ENCODE results near the gene LAIR1. TPM values are rescaled to one million over a fixed set of nuclear protein-coding genes. Genes with fewer than 3 reads are reported as not detected.
"Not testable (repeated sequence)": the region's sequence is repeated elsewhere in the genome, so short reads cannot be mapped to it uniquely, and the experiment has no call there.

Gene LAIR1
- total RNA-seq, 1 donor from 2014 or later = not detected

DNA sequence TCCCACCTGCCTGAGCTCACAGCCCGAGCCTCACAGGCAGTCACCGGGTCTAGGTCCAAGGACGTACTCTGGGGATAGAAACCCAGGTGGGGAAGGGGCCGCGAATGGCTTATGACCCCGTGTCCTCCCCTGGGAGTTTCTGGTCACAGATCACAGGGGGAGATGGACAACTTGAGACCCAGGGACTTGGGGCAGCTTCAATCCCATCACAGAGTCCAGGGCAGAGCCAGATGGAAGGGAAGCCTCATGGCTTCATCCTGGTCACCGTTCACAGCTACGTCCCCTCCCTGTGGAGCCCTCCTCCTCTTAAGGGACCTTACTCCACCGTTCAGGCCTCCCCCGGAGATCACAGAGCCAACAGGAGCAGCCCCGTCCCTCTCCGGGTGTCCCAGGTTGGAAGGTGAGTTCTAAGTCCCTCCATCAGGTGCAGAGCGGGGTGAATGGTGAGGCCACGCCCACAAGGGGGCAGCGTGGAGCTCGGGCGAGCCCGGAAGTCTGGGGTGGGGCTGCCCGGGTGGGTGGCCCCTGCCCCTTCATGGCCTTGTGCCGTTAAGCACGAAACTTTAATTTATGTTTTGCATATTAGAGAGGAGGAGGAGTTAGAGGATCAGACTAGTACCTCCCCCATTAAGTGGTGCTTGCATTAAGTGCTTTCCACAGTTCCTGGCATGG, 5.4 kb downstream of the LAIR1 start:
- not testable (repeated sequence) for H3K27ac ChIP-seq (ENCODE audit: low read depth, low read length); H3K9me3 ChIP-seq (ENCODE audit: insufficient read depth, low read depth, low read length); DNase-seq (ENCODE audit: low read depth); H3K79me2 ChIP-seq (ENCODE audit: insufficient read depth, low read length); H3K27me3 ChIP-seq (ENCODE audit: insufficient read depth, low read length); H3K4me3 Mint-ChIP-seq (ENCODE audit: unreplicated experiment); FAIRE-seq; H3K27ac Mint-ChIP-seq (ENCODE audit: unreplicated experiment); H3K9me3 Mint-ChIP-seq (ENCODE audit: unreplicated experiment); H2AFZ ChIP-seq (ENCODE audit: low read depth, low read length); H3K4me2 ChIP-seq (ENCODE audit: low read length); H3K9ac ChIP-seq (ENCODE audit: low read length); H3K36me3 Mint-ChIP-seq (ENCODE audit: low read depth, unreplicated experiment); H3K36me3 ChIP-seq (ENCODE audit: insufficient read depth, low read length); H3K4me1 Mint-ChIP-seq (ENCODE audit: low read depth, unreplicated experiment); H3K4me1 ChIP-seq (ENCODE audit: insufficient read depth, low read length); H3K4me3 ChIP-seq (ENCODE audit: insufficient read depth, low read depth, low read length); H4K20me1 ChIP-seq (ENCODE audit: insufficient read depth, low read length)
- peaks cover 16% of the 10 kb centered on the region for H3K27me3 Mint-ChIP-seq (ENCODE audit: low read depth, unreplicated experiment)

DNA sequence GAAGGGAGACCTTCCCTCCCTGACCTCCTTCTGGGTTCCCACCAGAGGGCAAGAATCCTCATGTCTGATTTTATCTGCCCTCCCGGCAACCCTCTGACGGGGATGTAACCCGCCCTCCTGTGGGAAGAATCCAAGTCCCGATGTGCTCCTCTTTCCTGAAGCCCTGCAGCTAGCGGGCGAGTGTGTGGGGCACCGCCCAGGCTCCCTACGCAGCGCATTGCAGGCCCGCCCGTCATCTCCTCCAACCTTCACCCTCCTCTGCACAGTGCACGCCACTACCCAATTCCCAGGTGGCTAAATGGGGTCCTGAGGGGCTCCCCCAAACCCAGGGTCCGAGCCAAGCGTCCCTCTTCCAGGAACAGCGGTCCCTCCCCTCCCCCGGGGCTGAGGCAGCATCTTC, 7.3 kb downstream of the LAIR1 start:
- H3K27me3 ChIP-seq (ENCODE audit: insufficient read depth, low read length) = peaks cover 2% of the 10 kb centered on the region
- H3K36me3 Mint-ChIP-seq (ENCODE audit: low read depth, unreplicated experiment) = no peaks in the 10 kb centered on the region
- no peak overlapping the region for H3K4me3 Mint-ChIP-seq (ENCODE audit: unreplicated experiment)
- TF ChIP-seq EZH2 (IDR thresholded peaks at IDR 0.05; ENCODE audit: insufficient read depth, low read length) = no peak
- TF ChIP-seq, protein P1, sequence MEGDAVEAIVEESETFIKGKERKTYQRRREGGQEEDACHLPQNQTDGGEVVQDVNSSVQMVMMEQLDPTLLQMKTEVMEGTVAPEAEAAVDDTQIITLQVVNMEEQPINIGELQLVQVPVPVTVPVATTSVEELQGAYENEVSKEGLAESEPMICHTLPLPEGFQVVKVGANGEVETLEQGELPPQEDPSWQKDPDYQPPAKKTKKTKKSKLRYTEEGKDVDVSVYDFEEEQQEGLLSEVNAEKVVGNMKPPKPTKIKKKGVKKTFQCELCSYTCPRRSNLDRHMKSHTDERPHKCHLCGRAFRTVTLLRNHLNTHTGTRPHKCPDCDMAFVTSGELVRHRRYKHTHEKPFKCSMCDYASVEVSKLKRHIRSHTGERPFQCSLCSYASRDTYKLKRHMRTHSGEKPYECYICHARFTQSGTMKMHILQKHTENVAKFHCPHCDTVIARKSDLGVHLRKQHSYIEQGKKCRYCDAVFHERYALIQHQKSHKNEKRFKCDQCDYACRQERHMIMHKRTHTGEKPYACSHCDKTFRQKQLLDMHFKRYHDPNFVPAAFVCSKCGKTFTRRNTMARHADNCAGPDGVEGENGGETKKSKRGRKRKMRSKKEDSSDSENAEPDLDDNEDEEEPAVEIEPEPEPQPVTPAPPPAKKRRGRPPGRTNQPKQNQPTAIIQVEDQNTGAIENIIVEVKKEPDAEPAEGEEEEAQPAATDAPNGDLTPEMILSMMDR (IDR thresholded peaks at IDR 0.05; ENCODE audit: insufficient read depth, low read depth, low read length) = no peak
- DNase-seq (ENCODE audit: low read depth) (no peak), FAIRE-seq (no peak)
- H3K4me3 ChIP-seq (ENCODE audit: insufficient read depth, low read depth, low read length) = no peak overlapping the region
- H2AFZ ChIP-seq (ENCODE audit: low read depth, low read length) = no peak overlapping the region
- no peaks in the 10 kb centered on the region for H3K9me3 Mint-ChIP-seq (ENCODE audit: unreplicated experiment)
- H3K27ac ChIP-seq (ENCODE audit: low read depth, low read length) = no peak overlapping the region
- H3K9ac ChIP-seq (ENCODE audit: low read length) = no peak overlapping the region
- no peak overlapping the region for H3K27ac Mint-ChIP-seq (ENCODE audit: unreplicated experiment)
- H3K79me2 ChIP-seq (ENCODE audit: insufficient read depth, low read length) = no peaks in the 10 kb centered on the region
- H3K9me3 ChIP-seq (ENCODE audit: insufficient read depth, low read depth, low read length) = no peaks in the 10 kb centered on the region
- no peaks in the 10 kb centered on the region for H3K4me1 ChIP-seq (ENCODE audit: insufficient read depth, low read length)
- H3K4me1 Mint-ChIP-seq (ENCODE audit: low read depth, unreplicated experiment) = no peaks in the 10 kb centered on the region
- H4K20me1 ChIP-seq (ENCODE audit: insufficient read depth, low read length) = no peaks in the 10 kb centered on the region
- H3K4me2 ChIP-seq (ENCODE audit: low read length) = no peak overlapping the region
- peaks cover 18% of the 10 kb centered on the region for H3K27me3 Mint-ChIP-seq (ENCODE audit: low read depth, unreplicated experiment)
- H3K36me3 ChIP-seq (ENCODE audit: insufficient read depth, low read length) = no peaks in the 10 kb centered on the region

DNA sequence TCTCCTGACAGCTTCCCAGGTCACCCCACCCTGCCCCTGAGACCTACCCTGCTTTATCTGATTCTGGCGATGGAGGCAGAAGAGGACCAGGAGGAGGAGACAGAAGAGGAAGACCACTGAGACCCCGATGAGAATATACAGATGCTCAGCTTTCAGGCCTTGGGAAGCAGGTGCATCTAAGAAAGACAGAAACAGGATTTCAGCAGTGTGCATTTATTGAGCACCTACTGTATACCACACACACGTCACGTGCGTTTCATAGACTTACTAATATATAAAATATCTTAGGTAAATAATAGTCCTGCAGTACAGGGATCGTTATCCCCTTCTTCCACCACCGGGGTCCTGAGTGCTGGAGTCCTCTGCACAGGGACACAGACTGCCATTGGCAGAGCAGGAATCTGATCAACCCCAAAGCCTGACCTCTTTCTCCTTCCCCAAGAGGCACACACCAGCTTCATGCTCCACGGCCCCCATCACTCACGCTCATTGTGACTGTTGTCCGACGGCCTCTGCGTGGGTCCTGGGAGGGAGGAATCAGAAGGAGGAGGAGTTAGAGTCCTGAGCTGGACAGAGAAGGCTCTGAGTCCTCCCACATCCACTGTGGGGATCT, 8.2 kb downstream of the LAIR1 start:
- Mint-ChIP-seq H3K27ac (ENCODE audit: unreplicated experiment) (no peak overlapping the region), H3K27me3 (ENCODE audit: low read depth, unreplicated experiment) (peaks cover 20% of the 10 kb centered on the region), H3K4me1 (ENCODE audit: low read depth, unreplicated experiment) (no peaks in the 10 kb centered on the region), H3K9me3 (ENCODE audit: unreplicated experiment) (no peaks in the 10 kb centered on the region), H3K4me3 (ENCODE audit: unreplicated experiment) (no peak overlapping the region), H3K36me3 (ENCODE audit: low read depth, unreplicated experiment) (no peaks in the 10 kb centered on the region)
- H2AFZ ChIP-seq (ENCODE audit: low read depth, low read length) = no peak overlapping the region
- no peak overlapping the region for H3K4me2 ChIP-seq (ENCODE audit: low read length)
- H3K9me3 ChIP-seq (ENCODE audit: insufficient read depth, low read depth, low read length) = no peaks in the 10 kb centered on the region
- no peaks in the 10 kb centered on the region for H3K36me3 ChIP-seq (ENCODE audit: insufficient read depth, low read length)
- H3K4me3 ChIP-seq (ENCODE audit: insufficient read depth, low read depth, low read length) = no peak overlapping the region
- H3K4me1 ChIP-seq (ENCODE audit: insufficient read depth, low read length) = no peaks in the 10 kb centered on the region
- H3K27ac ChIP-seq (ENCODE audit: low read depth, low read length) = no peak overlapping the region
- peaks cover 2% of the 10 kb centered on the region for H3K27me3 ChIP-seq (ENCODE audit: insufficient read depth, low read length)
- no peak for TF ChIP-seq EZH2 (IDR thresholded peaks at IDR 0.05; ENCODE audit: insufficient read depth, low read length)
- TF ChIP-seq, protein P1 (IDR thresholded peaks at IDR 0.05; ENCODE audit: insufficient read depth, low read depth, low read length) = no peak
- FAIRE-seq (no peak), DNase-seq (ENCODE audit: low read depth) (no peak)
- no peaks in the 10 kb centered on the region for H4K20me1 ChIP-seq (ENCODE audit: insufficient read depth, low read length)
- no peak overlapping the region for H3K9ac ChIP-seq (ENCODE audit: low read length)
- no peaks in the 10 kb centered on the region for H3K79me2 ChIP-seq (ENCODE audit: insufficient read depth, low read length)

Data from astrocyte (in vitro differentiated cells and primary cell).